GM19240 (cell line): ENCODE data around the gene OR2Y1.
"Not testable (repeated sequence)": the region's sequence is repeated elsewhere in the genome, so short reads cannot be mapped to it uniquely, and the experiment has no call there.

Experiments
- DNase-seq: peaks from one replicate; pipeline ENCODE4 v3.0.0; 2011; ENCODE audit warnings: low spot score; ENCODE audit not compliant: insufficient read length

Gene OR2Y1

DNA sequence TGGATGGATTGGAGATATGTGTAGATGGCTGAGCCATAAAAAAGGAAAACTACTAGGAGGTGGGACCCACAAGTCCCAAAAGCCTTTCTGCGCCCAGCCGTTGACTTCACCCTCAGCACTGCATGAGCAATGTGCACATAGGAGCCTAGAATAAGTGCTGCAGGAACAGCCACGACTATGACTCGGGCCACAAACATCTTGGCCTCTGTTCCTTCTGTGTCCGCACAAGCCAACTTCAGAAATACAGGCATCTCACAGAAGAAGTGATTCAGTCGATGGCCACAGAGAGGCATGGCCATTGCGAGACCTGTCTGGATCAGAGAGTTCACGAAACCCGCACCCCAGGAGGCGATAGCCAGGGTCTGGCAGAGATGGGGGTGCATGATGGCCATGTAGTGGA lies 587 bp downstream of the OR2Y1 start:
- DNase-seq: no peak

DNA sequence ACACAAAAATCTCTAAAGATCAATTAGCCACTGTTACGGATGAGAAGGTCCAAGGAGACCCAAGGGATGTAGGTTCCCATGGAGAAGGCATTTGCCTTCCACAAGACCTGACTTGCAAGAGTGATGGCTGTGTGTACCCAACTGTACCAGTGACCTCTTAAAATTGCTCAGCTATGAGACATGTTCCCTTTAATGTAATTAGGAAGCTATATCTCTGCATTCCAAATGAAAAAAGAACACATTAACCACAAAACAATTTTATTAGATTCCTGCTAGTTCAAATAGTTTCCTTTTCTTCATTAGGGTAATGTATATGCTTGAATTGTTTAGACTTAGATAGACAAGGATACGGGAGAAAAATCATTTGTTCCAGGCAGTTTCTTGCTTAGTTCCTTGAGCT lies 3.3 kb downstream of the OR2Y1 start:
- no peak for DNase-seq

DNA sequence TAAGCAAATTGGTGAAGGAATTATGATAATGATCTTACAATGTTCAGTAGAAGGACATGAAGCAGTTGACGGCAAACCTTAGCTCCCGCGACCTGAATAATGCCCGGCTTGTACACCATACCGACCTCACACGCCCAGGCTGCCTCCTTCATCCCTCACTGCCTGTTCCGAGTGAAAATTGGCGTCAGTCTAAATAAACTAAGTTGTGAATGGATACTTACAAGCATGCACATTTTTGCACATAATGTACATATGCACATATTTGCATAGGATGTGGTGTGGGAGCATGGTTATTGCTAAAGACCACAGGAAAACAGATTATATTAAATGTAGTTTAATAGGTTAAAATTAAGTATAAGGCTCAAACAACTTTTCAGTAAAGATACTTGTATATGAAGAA lies 14.9 kb downstream of the OR2Y1 start:
- DNase-seq: no peak

DNA sequence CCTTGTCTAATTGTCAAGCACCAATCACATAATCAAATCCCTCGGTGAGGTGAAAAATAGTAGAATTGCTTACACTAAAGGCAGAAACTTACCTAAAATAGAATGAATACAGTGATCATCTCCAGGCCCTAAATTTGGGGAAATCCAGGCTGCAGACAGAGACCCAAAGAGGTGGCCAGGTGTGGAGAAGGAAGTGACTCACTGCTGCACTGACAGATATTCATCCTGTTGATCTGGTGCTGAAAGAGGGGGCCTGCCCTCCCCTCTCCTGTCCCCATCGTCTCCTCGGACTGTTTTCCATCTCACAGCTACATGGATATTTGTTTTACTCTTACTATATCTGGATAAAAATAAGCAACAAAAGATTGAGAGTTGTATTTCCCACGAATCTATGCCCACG lies 15.9 kb downstream of the OR2Y1 start:
- no peak for DNase-seq

DNA sequence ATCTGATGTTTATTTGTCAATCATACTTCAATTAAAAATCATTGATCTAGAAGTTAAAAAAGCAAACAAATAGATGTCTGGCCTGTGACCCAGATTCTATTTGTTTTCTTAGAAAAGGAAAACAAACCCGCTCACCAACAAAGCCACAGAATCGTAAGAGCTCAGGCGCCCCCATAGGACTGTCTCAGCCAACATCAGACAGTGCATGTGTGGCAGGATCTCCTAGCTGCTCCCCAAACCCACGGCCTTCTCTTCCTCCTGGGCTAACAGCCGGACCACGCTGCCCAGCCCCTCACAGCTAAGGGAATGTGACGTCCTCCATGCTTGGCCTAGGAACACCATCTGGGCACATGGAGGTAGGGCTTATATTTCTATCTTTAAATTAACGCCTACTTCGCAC lies 19.4 kb downstream of the OR2Y1 start:
- no peak for DNase-seq

DNA sequence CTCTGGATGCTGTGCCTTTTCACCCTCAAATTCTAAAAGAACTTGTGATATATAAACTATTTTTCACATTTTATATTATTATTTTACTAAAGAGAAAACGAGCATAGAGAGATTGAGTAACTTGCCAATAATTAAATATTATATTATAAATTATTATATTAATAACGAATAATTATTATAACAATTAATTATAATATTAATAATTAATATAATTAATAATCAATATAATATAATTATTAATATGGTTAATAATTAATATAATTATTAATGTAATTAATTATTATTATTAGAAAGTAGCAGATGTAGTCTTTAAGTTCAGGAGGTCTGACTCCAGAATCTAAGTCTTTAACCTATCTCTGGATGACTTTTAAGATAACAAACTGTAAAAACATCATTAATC lies 20.1 kb downstream of the OR2Y1 start:
- no peak for DNase-seq

DNA sequence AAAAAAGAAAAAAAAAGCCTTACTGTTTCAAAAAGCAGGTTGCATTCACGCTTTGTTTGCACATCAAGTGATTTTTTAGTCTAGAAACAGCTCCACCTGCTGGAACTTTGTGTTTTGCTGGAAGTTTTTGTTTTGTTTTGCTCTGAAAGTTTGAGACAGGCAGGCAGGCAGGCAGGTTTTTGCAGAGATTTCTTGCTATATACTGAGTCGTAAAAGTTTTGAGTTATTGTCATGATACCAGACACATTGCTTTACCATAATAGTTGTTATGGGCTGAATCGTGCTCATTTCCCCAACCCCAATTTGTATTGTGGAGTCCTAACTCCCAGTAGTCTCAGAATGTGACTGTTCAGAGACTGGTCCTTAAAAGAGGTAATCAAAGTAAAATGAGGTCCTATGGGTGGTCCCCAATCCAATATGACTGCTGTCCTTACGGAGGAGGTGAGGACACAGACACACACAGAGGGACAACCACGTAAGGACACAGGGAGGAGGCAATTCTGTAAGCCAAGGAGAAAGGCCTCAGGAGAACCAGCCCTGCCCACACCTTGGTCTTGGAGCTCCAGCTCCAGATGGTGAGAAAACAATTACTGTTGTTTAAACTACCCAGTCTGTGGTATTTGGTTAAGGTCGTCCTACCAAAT lies 20.9 kb downstream of the OR2Y1 start:
- DNase-seq: peak; percentile 4

DNA sequence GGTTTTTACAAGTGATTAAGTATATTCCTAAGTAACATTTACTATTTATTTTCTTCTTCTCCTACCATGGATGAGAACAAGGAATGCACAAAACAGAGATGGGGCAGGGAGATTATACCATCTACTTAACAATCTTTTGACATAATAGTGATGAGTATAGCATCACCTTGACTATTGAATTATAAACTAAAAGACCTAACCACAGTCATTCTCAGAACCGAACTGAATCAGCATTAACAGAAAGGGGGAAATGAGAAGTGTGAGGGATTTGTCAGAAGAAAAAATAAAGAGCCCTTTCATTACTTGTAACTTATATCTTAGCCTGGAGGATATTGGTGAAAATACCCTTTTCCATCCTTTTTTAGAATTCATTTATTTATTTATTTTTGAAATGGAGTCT lies 21.9 kb downstream of the OR2Y1 start:
- DNase-seq: no peak

DNA sequence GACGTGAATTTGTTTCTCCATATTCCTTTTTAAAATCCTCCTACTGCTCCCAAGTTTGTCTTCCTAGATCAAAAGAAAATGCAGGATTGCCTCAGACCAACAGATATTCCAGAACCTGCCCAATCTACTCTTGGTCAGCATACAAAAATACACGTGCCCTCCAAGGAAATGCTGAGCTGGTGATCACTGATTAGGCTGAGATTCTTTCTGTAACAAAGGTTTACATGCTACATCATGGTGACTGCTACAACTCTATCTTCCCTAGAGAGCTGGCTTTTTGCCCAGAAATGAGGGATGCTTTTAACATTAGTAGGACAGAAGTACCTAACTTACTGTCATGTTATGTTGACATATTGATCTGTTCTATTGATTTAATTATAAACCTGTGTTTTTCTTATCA lies 35.5 kb downstream of the OR2Y1 start:
- no peak for DNase-seq

DNA sequence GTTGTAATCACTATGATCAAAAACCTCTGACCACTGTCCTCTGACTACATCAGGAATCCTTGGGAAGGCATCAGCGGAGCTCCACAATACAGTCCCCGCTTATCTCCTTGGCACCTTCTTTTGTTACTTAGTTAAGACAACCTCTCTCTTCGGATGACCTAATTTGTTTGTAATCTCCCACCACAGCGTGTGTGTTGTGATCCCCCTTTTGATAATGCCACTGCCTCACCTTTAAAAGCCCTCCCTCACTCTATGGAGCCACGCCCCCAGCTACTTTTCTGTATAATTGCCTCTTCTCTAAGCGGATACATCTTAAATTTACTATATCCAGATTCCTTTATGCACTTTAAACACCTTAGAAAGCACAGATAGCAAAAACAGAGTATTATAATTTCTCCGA lies 35.9 kb downstream of the OR2Y1 start:
- DNase-seq: no peak

DNA sequence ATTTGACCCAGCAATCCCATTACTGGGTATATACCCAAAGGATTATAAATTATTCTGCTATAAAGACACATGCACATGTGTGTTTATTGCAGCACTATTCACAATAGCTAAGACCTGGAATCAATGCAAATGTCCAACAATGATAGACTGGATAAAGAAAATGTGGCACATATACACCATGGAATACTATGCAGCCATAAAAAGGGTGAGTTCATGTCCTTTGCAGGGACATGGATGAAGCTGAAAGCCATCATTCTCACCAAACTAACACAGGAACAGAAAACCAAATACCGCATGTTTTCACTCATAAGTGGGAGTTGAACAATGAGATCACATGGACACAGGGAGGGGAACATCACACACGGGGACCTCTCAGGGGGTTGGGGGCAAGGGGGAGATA lies 36.5 kb downstream of the OR2Y1 start:
- DNase-seq: not testable (repeated sequence)

DNA sequence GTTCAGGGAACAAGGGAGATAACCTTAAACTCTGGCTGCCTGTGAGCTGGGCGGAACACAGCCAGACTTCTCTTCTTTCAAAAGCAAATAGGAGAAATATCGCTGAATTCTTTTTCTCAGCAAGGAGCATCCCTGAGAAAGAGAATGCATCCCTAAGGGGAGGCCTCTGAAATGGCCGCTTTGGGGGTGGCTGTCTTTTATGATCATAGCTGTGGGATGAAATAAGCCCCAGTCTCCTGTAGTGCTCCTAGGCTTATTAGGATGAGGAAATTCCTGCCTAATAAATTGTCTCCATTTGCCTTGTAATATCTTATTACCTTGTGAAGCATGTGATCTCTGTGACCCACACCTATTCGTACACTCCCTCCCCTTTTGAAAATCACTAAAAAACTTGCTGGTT lies 39.4 kb downstream of the OR2Y1 start:
- not testable (repeated sequence) for DNase-seq

DNA sequence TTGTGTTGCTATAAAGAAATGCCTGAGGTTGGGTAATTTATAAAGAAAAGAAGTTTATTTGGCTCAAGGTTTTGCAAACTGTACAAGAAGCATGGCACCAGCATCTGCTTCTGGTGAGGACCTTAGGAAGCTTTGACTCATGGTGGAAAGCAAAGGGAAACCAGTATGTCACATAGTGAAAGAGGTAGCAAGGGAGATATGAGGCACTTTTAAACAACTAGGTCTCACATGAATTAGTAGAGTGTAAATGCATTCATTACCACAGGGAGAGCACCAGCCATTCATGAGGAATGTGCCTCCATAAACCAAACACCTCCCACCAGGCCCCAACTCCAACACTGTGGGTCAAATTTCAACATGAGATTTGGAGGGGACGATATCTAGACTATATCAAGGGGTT lies 40.8 kb downstream of the OR2Y1 start:
- DNase-seq: no peak

DNA sequence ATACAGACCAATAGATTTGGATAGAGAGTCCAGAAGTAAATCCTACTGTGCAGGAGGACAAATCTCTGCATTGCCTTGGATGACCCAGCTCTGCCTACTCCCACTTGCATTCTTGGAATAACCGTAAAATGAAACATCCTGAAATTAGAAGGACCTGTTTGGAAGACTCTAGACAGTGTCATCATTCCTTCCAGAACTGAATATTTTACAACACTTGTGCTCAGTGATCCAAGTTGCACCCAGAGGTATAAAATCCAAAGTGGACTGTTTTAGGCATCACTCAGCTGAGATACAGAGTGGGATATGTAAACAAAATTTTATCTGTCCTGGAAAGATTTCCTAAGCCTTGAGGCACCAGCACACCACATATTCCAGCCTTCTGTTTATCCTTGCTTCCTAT lies 43.7 kb downstream of the OR2Y1 start:
- no peak for DNase-seq

DNA sequence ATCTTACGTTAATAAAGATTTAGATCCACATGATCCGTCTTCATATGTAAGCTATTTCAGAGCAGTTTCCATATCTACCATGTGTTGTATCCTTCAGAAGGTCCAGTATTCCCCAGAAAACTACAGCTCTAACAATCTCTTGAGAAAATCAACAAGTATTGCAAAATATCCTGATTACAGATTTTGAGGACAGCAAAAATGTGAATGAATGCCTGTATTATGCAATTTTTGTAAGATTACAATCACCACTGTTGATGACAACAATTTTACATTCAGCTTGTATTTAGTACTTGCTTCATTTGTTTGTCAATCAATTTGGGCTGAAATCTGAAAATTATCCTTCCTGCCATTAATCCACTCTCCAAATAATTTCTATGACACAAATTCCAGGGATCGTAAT lies 47.4 kb downstream of the OR2Y1 start:
- no peak for DNase-seq

DNA sequence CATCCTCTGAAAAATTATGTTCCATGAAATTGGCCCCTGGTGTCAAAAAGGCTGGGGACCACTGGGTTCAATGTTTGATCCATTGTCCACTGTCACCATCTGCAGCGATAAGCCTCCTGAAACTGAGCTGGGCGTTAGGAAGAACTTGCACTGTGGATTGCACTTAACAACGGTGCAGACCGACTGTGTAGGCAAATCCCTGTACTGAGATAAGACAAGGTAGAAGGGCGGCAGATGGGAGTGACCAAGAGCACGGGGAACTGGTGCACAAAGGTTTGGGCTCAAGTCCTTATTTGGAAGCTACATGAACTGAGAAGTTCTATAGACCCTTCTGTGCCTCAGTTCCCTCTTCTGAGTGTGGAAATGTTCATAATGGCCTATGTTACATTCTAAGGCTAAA lies 48.8 kb downstream of the OR2Y1 start:
- no peak for DNase-seq

DNA sequence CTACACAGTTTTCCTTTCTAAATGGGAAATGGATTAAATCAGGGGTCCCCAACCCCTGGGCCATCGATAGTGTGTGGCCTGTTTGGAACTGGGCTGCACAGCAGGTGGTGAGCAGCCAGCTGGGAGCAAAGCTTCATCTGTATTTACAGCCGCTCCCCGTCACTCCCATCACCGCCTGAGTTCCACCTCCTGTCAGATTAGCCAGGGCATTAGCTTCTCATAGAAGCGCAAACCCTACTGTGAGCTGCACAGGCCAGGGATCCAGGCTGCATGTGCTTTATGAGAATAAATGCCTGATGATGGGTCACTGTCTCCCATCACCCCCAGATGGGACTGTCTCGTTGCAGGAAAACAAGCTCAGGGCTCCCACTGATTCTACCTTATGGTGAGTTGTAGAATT lies 49.3 kb downstream of the OR2Y1 start:
- DNase-seq: no peak

DNA sequence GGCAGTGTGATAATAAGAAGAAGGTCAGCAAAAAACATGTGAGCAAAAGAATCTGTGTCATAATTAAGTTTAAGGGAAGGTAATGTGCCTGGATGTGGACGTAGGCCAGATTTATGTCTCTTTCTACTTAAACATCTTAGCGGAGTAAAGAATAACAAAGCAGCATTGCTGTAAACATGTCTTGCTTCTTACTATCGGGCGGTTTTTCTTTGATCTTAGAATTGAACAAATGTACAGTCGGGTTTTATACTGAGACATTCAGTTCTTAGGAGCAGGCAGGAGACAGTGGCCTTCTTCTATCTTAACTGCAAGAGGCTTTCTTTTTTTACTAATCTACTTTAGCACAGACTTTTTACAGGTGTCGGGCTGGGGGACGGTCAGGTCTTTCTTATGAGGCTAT lies 50.1 kb downstream of the OR2Y1 start:
- DNase-seq: no peak
